Activated gamma-delta T cell (primary cell): ENCODE results near the gene GUCY2C.
"Not testable (repeated sequence)": the region's sequence is repeated elsewhere in the genome, so short reads cannot be mapped to it uniquely, and the experiment has no call there.

Experiments
- DNase-seq: peaks from one replicate; lab custom pipeline; 2025; lab: John Stamatoyannopoulos, UW
- total RNA-seq, 2 donors: gene quantifications; one replicate each; lab custom pipeline; 2026; lab: John Stamatoyannopoulos, UW

Gene GUCY2C
- 0 to 0.04 reads per million in 2 donors for total RNA-seq

DNA sequence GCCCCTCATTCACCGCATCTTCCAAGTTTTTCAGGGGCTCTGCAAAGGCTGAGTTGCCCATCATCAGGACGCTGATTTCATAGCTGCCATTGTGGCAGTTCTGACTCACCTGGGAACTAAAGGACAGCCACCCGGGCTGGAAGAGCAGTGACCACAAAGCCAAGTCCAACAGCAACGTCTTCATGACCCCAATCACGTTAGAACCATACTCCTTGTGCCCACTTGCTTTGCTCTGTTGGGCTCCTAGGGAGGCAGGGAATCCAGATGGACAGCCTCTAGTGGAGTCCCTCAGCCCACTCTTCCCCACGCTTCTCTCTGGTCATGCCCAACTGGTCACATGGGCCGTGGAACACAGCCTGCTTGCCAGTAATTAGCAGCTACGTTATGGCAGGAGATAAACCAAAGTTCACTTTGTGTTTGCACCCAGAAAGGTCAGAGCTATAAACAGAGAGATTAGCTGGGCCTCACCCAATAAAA is at the start of gene GUCY2C:
GUCY2C (minus strand) TSS at position 335 of the 477 bp plus-strand sequence; CDS start at position 184, 151 bp downstream.
- no peak for DNase-seq

DNA sequence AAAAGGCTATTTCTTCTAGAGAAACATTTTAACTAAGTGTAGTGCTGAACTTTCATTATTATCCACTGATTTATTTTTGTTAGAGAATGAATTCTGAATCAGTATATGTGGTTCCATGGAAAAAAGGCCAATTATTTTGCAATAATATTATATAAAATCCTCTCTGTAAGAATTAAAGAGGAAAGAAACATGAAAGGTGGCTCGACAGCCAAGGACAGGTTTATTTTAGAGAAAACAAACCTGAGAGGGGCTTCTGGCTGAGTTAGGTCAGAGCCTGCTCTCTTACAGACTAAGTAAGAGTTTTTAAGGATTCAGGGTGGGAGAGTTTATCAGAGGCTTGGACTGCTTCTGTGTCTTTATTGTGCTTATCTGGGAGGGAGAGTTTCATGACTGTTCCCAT is 46.7 kb upstream of the GUCY2C start:
- no peak for DNase-seq

DNA sequence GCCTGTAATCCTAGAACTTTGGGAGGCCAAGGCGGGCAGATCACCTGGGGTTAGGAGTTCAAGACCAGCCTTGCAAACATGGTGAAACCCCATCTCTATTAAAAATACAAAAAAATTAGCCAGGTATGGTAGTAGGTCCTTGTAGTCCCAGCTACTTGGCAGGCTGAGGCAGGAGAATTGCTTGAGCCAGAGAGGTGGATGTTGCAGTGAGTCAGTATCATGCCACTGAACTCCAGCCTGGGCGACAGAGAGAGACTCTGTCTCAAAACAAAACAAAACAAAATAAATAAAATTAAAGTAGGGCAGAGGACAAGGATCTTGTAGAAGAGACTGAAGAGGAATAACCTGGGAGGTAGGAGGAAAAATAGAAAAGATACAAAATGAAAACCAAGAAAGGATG is 45.5 kb upstream of the GUCY2C start:
- DNase-seq = no peak

DNA sequence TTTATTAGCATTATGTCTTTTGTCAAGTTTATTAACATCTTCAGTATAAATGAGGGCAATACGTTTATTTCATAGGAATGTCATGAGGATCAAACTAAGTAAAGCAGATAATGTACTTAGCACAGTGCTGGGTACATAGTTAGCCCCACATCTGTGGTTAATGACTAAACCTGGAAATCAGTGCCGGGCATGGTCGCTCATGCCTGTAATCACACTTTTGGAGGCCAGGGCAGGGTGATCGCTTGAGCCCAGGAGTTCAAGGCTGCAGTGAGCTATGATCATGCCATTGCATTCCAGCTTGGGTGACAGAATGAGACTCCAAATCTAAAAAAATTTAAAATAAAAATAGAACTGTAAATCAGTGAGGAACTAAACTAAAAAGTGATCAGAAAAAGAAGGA is 44.8 kb upstream of the GUCY2C start:
- no peak for DNase-seq

DNA sequence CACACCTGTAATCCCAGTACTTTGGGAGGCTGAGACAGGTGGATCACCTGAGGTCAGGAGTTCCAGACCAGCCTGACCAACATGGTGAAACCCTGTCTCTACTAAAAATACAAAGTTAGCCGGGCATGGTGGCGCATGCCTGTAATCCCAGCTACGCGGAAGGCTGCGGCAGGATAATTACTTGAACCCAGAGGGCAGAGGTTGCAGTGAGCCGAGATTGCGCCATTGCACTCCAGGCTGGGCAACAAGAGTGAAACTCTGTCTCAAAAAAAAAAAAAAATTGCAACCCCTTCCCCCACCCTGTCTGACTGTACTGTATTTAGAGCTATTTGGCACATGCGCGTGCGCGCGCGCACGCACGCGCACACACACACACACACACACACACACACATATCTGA is 40.0 kb upstream of the GUCY2C start:
- not testable (repeated sequence) for DNase-seq

DNA sequence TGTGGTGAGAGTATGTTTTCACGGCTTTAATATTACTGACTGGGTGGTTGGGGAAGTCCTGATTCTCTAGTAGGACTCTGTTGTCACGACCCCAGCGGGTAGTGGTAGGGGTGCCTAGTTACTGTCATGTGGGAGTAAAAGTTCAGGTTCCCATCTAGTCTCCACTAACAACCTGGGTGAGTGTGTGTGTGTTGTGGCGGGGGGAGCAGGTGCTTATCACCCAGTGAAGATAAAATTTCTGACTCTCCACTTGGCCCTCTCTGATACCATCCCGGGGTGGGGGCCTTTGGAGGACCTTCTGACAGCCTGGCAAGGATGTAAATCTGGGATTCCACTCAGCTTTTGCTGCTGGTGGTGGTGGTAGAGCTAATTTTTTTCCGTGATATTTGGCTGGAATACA is 35.4 kb upstream of the GUCY2C start:
- DNase-seq = no peak

DNA sequence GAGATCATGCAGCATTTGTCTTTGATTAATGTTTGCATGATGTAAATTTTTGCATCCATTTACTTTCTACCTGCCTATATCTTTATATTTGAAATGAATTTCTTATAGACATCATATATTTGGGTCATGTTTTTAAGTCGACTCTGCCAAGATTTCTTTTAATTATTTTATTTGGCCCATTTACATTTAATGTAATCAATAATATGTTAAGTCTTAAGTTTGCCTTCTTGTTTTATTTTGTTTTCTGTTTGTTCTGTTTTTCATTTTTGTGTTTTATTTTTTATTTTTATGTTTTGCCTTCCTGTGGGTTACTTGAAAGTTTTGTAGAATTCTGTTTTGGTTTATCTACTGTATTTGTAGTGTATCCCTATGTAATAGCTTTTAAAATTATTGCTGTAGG is 33.2 kb upstream of the GUCY2C start:
- no peak for DNase-seq

DNA sequence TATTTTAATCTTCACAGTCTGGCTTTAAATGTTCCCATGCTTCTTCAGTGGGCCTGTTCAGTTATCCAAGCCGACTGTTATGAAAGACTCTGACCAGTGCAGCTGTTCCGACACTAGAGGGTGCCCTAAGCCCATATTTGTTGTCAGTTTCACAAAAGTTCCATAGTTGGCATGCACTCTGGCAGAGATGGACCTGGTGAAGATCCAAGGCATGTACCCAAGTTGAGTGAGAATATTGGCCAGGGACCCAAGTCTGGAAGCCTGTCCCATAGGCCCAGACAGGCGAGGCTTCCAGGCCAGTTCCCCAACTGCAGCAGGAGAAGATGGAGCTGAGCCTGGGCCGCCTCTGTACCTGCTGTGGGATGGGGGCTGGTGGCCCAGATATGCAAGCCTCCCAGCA is 27.4 kb upstream of the GUCY2C start:
- no peak for DNase-seq

DNA sequence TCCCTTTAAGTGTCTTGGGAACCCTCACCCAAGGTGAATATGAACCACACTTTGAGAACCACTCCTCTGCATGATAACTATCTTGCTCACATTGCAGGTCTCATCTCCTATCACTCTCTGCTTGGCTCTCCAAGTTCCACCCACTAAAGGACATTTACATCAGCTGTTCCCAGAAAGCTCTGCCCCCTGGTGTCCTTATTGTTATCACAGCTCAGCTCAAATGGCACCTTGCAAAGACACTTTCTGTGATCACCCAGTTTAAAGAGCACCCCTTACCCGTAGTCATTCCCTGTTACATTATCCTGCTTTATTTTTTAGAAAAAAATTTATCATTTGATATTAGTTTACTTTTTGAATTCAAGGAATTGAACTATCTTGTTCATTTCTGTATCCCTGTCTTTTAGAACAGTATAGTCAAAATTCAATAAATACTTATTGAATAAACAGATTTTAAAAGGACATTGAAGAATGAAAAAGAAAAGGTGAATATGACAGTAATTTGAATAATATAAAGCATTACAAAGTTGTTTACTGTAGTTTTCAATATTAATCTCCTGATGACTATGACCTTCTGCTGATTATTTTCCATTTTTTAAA is 20.5 kb upstream of the GUCY2C start:
- DNase-seq = no peak

DNA sequence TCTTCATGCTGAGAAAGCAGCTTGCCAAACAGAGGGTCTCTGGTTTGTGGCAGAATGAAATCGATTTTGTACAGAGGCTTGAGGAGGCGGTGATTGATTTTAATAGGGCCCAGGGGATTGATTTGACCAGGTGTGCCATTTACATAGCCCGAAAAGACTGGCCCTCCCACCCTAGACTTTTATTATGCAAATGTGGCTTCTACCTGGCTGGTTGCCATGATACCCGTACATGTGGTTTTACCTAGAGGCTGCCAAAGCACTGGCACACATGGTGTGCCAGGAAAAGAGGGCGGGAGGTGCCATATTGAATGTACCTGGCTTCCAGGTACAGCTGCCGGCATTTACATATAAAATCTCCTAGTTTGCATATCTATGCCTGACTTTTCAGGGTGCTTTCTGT is 18.0 kb upstream of the GUCY2C start:
- DNase-seq = no peak

DNA sequence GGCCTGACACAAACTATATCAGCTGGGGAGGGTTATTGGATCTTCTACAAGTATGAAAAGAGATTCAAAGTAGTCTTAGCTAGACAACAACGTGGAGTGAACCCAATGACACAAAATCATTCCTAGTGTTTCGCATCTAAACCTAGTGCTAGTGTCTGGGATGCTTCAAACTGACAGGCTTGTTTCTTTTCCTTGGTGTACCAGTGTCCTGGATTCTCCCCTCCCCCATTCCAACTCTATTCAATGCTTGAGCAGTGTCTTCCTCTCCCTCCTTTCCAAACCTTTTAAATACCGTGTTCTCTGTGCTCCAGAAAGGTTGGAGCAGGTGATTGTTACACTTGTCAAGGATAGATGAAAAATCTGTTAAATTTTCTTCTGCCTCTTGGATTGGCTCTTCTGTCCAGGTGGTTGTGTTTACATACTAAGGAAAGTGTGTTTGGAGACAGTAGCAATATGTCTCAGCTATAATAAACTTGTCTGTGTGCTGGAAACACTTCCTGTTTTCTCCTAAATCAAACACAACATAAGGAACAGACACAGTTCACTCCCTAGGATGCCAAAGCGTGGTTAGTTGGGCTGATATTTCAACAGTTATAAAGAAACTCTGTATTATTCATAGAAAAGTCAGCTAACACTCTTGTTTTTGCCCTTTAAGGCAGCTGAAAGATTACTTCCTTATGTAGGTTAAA is 14.4 kb upstream of the GUCY2C start:
- DNase-seq = no peak

DNA sequence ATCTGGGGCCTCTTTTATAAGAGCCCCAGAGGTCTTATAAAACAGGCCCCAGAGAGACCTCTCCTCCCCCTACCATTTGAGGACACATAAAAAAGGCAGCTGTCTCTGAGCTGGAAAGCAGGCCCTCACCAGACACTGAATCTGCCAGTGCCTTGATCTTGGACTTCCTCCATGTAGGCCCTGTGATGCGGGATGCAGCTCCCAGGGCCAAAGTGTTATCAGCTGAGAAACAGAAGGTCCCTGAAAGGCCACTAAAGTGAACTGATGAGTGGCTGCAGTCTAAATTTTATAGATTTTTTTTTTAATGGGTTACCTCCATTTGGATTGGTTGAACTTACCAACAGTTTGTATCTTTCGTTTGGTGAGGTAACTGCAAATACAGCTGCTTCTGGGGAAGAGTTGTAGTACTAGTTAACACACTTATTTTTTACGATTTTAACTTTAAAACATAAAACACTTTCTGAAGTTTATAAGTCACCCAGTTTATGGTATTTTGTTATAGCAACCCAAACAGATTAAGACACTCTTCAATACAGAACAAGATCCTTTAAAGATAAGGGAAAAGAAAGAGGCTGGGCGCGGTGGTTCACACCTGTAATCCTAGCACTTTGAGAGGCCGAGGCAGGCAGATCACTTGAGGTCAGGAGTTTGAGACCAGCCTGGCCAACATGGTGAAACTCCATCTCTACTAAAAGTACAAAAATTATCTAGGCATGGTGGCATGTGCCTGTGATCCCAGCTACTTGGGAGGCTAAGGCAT is 5.6 kb upstream of the GUCY2C start:
- no peak for DNase-seq

DNA sequence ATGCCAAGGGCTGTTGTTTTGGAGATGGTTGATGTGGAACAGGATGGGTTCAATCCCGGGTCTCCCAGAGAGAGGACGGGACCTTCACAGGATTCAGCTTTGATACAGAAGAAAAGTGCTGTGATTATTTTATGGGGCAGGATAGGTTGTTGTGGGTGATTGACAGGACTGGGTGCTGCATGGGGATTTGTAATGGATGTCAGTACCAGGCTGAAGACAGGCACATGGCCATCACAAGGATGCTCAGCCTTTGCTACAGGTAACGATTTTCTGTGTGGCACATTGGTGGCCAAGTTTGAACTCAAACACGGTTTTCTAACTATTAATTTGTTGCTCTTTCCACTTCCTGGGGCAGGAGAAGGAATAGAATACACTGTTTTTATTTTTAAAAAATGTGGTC is 4.5 kb upstream of the GUCY2C start:
- no peak for DNase-seq

DNA sequence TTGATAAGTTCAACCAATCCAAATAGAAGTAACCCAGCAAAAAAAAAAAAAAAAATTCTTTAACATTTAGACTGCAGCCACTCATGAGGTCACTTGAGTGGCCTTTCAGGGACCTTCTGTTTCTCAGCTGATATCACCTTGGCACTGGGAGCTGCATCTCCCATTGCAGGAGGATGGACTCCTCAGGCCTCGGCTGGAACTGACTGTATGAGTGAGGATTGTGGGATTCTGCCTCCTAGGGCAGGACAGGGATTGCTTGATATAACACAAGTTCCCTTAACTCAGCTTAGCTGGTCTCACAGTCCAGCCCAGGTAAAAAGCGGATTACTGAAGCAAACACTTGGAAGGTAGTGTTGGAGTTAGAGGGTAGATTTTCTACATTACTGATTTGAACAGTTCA is 3.5 kb upstream of the GUCY2C start:
- no peak for DNase-seq

DNA sequence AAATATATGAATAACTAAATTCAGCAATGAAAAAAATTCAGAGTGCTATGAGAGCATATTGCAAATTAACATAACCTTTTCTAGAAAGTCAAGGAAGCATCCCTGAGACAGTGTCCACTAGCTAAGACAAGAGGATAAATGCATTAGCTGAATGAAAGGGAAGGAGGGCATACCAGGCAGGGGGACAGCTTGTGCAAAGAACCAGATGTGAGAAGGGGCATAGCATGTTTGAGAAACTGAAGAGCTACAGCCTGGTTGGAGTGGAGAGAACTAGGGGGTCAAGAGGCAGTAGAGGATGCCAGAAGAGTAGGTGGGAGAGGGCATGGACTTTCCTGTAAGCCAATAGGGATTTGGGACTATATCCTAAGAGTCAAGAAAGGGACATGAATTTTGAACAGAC is 2.2 kb upstream of the GUCY2C start:
- DNase-seq = no peak

DNA sequence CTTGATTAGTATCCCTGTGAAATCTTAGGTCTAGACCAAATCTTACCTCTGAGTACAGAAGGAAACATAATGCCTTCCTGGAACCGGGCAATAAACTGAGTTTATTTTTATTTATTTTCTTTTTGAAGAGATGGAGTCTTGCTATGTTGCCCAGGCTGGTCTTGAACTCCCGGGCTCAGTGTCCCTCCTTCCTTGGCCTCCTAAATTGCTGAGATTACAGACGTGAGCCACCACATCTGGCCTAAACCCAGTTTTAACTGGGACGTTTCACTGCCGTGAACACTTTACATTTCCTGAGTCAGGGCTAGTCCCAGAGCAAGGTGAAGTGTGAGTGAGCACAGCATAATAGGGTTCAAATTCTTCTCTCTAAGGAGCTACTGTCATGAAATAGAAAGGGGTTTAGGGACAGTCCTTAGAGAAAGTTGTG is 671 bp downstream of the GUCY2C start:
- no peak for DNase-seq

DNA sequence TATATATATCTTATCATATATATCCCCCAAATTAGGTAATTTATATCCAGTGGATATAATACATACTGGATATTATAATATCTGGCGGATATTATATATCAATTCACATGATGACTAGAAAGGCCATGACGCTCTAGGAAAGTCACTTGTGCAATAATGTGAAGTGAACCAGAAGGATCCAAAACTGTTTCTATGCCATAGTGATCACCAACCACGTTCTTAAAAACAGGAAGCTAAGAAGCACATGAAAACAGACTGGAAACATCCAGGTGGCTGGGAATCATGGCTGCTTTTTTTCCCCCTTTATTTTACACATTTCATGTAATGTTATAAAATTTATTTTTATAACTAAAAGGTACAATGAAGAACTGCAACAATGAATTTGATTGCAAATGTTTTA is 1.4 kb downstream of the GUCY2C start:
- no peak for DNase-seq

DNA sequence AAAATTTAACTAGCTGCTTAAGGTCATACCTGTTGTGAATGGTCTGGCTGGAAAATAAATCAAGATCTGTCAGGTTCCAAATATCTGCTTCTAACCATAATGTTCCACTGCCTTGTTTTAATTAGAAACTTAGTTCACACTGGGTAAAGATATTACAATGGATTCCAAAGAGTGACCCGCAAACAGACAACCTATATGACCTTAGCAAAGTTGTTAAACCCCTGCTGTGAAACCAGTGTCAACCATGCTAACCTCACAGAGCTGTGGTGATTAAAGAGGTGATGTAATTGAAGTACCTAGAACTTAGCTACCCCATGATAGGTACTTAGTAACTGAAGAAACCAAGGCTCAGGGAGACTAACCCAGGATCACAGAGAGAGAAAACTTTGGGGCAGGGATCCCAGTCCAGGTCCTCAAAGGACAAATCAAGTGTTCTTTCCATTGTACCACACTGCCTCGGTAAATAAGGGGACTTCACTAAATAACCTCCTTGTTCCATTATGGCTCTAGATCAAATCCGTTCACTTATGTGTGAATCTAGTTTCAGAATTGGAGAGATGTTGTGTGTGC is 2.2 kb downstream of the GUCY2C start:
- DNase-seq = no peak

DNA sequence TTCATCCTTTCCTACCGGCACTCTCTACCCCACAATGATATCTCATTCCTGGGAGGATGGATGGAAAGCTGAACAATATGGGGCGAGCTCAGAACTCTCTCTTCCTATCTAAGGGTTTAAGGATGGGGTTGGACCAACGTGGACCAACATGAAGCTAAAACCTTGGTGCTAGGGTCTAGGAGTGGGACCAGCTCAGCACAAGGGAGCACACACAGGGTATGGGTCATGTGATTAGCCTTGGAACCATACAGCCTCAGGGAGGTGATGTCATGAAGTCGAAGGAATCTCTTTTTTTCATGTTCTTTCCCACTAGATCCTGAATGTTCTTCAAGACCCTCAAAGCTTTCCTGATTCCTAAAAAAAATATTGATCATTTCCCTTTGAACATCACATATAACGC is 3.3 kb downstream of the GUCY2C start:
- no peak for DNase-seq

DNA sequence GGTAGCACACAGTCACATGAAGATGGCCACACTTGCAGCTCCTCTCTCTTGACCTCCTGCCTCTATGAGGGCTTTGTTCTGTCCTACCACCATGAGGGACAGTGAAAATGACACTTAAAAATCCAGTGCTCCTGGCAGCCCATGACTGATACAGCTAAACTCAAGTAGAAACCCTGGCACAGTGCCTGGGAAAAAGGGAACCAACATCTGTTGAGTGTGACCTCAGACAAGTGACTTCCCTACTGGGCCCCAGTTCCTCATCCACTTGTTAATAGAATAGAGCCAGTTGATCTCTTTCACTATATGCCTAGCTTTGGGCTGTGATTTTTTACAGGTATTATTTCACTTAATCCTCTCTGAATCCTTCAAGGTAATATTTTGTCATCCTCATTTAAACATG is 4.8 kb downstream of the GUCY2C start:
- DNase-seq = no peak

DNA sequence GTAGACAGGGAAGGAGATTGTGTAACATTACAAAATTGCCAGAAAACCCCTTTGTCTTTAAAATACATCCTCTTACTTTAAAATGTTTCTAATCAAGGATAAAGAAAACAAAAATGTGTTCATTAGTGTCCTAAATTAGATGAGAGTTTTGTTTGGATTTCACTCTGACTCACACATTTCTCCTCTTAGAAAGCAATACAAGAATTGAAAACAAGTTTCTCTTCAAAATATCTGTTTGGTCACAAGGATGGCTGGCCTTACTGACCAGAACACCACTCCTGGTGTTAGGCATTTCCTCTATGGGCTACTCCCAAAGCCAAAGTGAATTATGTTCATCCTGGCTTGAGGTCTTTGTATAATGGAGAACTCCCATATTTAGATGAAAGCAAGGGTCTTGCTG is 6.4 kb downstream of the GUCY2C start:
- DNase-seq = no peak

DNA sequence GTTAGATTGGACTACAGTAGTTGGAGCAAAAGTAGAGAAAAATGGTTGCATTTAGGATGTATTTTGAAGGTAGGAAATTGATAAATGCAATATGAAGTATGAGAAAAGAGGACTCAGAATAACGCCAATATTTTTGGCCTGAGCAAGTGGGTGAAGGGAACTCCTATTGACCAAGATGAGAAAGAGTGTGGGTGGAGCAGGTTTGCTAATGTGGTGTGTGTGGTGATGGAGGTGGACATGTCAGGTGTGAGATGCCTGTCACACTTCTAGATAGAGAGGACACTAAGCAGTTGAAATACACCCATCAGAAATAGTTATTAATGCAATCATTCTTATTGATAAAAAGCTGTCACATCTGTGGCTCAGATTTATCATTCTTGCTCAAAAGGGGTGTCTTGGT is 7.3 kb downstream of the GUCY2C start:
- no peak for DNase-seq

DNA sequence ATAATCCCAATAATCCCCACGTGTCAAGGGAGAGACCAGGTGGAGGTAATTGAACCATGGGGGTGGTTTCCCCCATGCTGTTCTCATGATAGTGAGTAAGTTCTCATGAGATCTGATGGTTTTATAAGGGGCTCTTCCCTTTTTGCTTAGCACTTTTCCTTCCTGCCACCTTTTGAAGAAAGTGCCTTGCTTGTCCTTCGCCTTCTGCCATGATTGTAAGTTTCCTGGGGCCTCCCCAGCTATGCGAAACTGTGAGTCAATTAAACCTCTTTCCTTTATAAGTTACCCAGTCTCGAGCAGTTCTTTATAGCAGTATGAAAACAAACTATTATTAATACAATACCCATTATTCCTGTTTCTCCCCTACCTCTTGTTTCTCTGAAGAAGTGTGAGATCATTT is 14.2 kb downstream of the GUCY2C start:
- DNase-seq = not testable (repeated sequence)
